Spleen (tissue), 7 donors: ENCODE measurements around the gene TMEM120B.

Source experiments
- POLR2A ChIP-seq, 3 donors: fragments of 450-650 bp; IDR thresholded peaks; one replicate each; pipeline ENCODE4 v1.5.1; 2017; ENCODE audit warnings: antibody characterized with exemption in 3 of 3, mild to moderate bottlenecking in 1 of 3
- POLR2AphosphoS5 ChIP-seq, 3 donors: sonication (generic); formaldehyde crosslinking; IDR thresholded peaks; one replicate each; pipeline ENCODE4 v1.5.1; 2017; ENCODE audit warnings: antibody characterized with exemption in 3 of 3
- TF ChIP-seq, protein P1 (sequence below), 11 experiments: fragments of 200-600 bp in 7 of 11; fragments of 450-650 bp in 4 of 11; sonication (generic) in 4 of 11; IDR thresholded peaks in 8 of 11; conservative IDR thresholded peaks in 3 of 11; 1 replicate in 7 of 11; 2 replicates in 4 of 11; pipeline versions ENCODE4 v1.4.0 to v1.8.0; 2016 to 2021; ENCODE audit warnings: antibody characterized with exemption in 11 of 11, inconsistent platforms in 4 of 11, mild to moderate bottlenecking in 1 of 11
- donor health status: DM: no; HTN: no; CAD: no; lungs with moderate emphysema.
- donor health status: DM: no; HTN: no; CAD: no.
- donor health status: DM: no; HTN: no; CAD: no.

DNA sequence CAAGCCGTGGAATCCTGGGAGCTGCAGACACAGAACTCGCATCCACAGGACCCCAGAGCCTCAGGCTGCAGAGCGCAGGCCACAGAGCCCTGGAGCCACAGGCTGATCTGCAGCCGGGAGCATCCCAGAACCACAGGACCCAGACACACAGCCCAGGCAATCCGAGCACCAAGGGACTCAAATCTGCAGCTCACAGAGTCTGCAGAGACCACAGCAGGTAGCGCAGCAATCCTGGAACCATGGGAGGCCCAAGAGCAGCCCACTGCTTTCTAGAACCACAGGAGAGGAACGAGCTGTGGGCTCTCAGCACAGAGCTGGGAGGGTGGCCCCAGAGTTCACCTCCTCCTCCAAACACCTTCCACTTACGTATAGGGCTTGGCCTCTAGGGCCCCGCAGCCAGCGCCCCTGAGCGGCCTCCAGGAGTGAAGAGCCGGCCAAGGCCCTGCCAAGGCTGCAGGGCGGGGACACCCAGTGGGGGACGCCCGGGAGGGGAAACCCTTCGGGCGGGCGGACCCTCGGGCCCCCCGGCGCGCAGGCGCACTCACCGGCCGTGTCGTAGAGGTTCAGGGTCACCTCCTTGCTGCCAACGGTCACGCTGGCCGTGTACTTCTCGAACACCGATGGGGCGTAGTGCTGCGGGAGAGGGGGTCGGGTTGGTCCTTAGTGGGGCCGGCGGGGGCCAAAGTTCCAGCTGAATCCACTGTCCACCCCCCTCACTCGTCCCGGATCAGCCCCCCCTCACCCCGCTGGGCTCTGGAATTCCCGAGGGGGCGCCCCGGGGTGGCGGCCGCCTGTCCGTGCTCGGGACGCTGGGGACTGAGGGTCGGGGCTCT lies 80.3 kb downstream of the TMEM120B start:
- TF ChIP-seq POLR2AphosphoS5 (IDR thresholded peaks at IDR 0.05), result peak; percentile 24 to 75 (median 60)
- no peak for TF ChIP-seq POLR2A (IDR thresholded peaks at IDR 0.05)
- TF ChIP-seq, protein P1, sequence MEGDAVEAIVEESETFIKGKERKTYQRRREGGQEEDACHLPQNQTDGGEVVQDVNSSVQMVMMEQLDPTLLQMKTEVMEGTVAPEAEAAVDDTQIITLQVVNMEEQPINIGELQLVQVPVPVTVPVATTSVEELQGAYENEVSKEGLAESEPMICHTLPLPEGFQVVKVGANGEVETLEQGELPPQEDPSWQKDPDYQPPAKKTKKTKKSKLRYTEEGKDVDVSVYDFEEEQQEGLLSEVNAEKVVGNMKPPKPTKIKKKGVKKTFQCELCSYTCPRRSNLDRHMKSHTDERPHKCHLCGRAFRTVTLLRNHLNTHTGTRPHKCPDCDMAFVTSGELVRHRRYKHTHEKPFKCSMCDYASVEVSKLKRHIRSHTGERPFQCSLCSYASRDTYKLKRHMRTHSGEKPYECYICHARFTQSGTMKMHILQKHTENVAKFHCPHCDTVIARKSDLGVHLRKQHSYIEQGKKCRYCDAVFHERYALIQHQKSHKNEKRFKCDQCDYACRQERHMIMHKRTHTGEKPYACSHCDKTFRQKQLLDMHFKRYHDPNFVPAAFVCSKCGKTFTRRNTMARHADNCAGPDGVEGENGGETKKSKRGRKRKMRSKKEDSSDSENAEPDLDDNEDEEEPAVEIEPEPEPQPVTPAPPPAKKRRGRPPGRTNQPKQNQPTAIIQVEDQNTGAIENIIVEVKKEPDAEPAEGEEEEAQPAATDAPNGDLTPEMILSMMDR (IDR thresholded peaks at IDR 0.05 in 8 of 11, conservative IDR thresholded peaks at IDR 0.05 in 3 of 11), result peak in 1 of 11 experiments; percentile 34
